ENCODE data around the gene PTCD2.

GRCh38 chr5:72282878-72283277 lies 37.3 kb upstream of the PTCD2 start:
- TF ChIP-seq CTCF (IDR thresholded peaks at IDR 0.05) (no peak), POLR2AphosphoS5 (IDR thresholded peaks at IDR 0.05) (no peak), POLR2A (IDR thresholded peaks at IDR 0.05) (no peak)
